Trophoblast cell (in vitro differentiated cells and primary cell): ENCODE results near the gene GRAMD2A.

Source experiments
- DNase-seq, 2 donors: peaks; one replicate each; pipeline ENCODE4 v3.0.0-alpha.2; 2016
- H2AFZ ChIP-seq: 2 replicates; pipeline ENCODE4 v1.6.1; 2013; ENCODE audit warnings: low read length, moderate library complexity, mild to moderate bottlenecking; ENCODE audit not compliant: insufficient read depth, poor library complexity
- H2AK5ac ChIP-seq: 2 replicates; pipeline ENCODE4 v1.6.1; 2013; ENCODE audit warnings: mild to moderate bottlenecking, low read length
- H2BK120ac ChIP-seq: 2 replicates; pipeline ENCODE4 v1.6.1; 2013; ENCODE audit warnings: low read length, mild to moderate bottlenecking, moderate library complexity; ENCODE audit not compliant: insufficient read depth, poor library complexity
- H2BK12ac ChIP-seq: 2 replicates; pipeline ENCODE4 v1.6.1; 2013; ENCODE audit warnings: mild to moderate bottlenecking, low read length, moderate library complexity
- H2BK5ac ChIP-seq: 2 replicates; pipeline ENCODE4 v1.6.1; 2013; ENCODE audit warnings: low read length, low read depth, moderate library complexity, mild to moderate bottlenecking; ENCODE audit not compliant: poor library complexity
- H3K14ac ChIP-seq: 2 replicates; pipeline ENCODE4 v1.6.1; 2013; ENCODE audit warnings: mild to moderate bottlenecking, low read length
- H3K18ac ChIP-seq: 2 replicates; pipeline ENCODE4 v1.6.1; 2013; ENCODE audit warnings: mild to moderate bottlenecking, low read length
- H3K23ac ChIP-seq: 2 replicates; pipeline ENCODE4 v1.6.1; 2013; ENCODE audit warnings: low read length
- H3K27ac ChIP-seq: 2 replicates; pipeline ENCODE4 v1.5.1; 2013; ENCODE audit warnings: low read depth, mild to moderate bottlenecking, inconsistent platforms, low read length, moderate library complexity
- H3K27me3 ChIP-seq: 2 replicates; pipeline ENCODE4 v1.6.1; 2013; ENCODE audit warnings: inconsistent platforms, mild to moderate bottlenecking, low read length, moderate library complexity; ENCODE audit not compliant: insufficient read depth
- H3K36me3 ChIP-seq, 2 experiments: 1 replicate in 1 of 2; 2 replicates in 1 of 2; pipeline ENCODE4 v1.6.1; 2013; ENCODE audit warnings: low read length in 2 of 2, mild to moderate bottlenecking in 2 of 2, moderate library complexity in 1 of 2; ENCODE audit not compliant: insufficient read depth in 2 of 2, control insufficient read depth in 1 of 2
- H3K4ac ChIP-seq: 2 replicates; pipeline ENCODE4 v1.6.1; 2013; ENCODE audit warnings: low read depth, mild to moderate bottlenecking, low read length, moderate library complexity
- H3K4me1 ChIP-seq, 2 experiments: 1 replicate in 1 of 2; 2 replicates in 1 of 2; pipeline ENCODE4 v1.6.1; 2013; ENCODE audit warnings: low read length in 2 of 2, mild to moderate bottlenecking in 2 of 2, moderate library complexity in 1 of 2; ENCODE audit not compliant: insufficient read depth in 2 of 2, control insufficient read depth in 1 of 2
- H3K4me2 ChIP-seq: 2 replicates; pipeline ENCODE4 v1.6.1; 2013; ENCODE audit warnings: inconsistent platforms, mild to moderate bottlenecking, low read length, moderate library complexity
- H3K4me3 ChIP-seq: 2 replicates; pipeline ENCODE4 v1.5.1; 2013; ENCODE audit warnings: mild to moderate bottlenecking, low read depth, low read length, inconsistent platforms
- H3K79me1 ChIP-seq: one replicate; pipeline ENCODE4 v1.6.1; 2013; ENCODE audit warnings: low read length
- H3K79me2 ChIP-seq: 2 replicates; pipeline ENCODE4 v1.6.1; 2013; ENCODE audit warnings: low read length, mild to moderate bottlenecking; ENCODE audit not compliant: control insufficient read depth, insufficient read depth, poor library complexity
- H3K9ac ChIP-seq: 2 replicates; pipeline ENCODE4 v1.6.1; 2013; ENCODE audit warnings: mild to moderate bottlenecking, low read length
- H3K9me3 ChIP-seq: 2 replicates; pipeline ENCODE4 v1.6.1; 2013; ENCODE audit warnings: low read depth, mild to moderate bottlenecking, control low read depth, inconsistent platforms, low read length; ENCODE audit not compliant: insufficient read depth
- H4K12ac ChIP-seq: 2 replicates; pipeline ENCODE4 v1.6.1; 2013; ENCODE audit warnings: low read depth, mild to moderate bottlenecking, low read length, moderate library complexity
- H4K8ac ChIP-seq: 2 replicates; pipeline ENCODE4 v1.6.1; 2013; ENCODE audit warnings: low read depth, mild to moderate bottlenecking, low read length, moderate library complexity
- H4K91ac ChIP-seq: one replicate; pipeline ENCODE4 v1.6.1; 2013; ENCODE audit warnings: low read depth, mild to moderate bottlenecking, low read length, moderate library complexity
- WGBS: extraction: QIAGEN DNeasy Blood & Tissue Kit; methylation state at CpG from one replicate; pipeline ENCODE4 v1.1.7; 2013; ENCODE audit warnings: missing lambda C conversion rate; ENCODE audit not compliant: insufficient read length, insufficient coverage; ENCODE audit errors: extremely low coverage; 5-methylcytosine and 5-hydroxymethylcytosine counted together

The GRAMD2A gene

GRCh38 chr15:72205273-72205672, 7.7 kb upstream of the GRAMD2A start:
- Histone ChIP-seq H3K4me3 (no peak overlapping the region), H3K4ac (no peak overlapping the region), H4K8ac (no peak overlapping the region), H3K23ac (no peak overlapping the region), H4K91ac (no peak overlapping the region), H3K18ac (no peak overlapping the region), H4K12ac (no peak overlapping the region), H3K9me3 (peaks cover 2% of the 10 kb centered on the region), H3K9ac (no peak overlapping the region), H2BK12ac (no peak overlapping the region), H2AFZ (no peak overlapping the region), H3K4me2 (no peak overlapping the region), H3K27ac (no peak overlapping the region), H2BK5ac (no peak overlapping the region), H3K79me2 (no peaks in the 10 kb centered on the region), H3K79me1 (no peaks in the 10 kb centered on the region), H3K36me3 (peaks cover 82 to 93% of the 10 kb centered on the region in 2 experiments), H3K14ac (no peak overlapping the region), H3K27me3 (no peaks in the 10 kb centered on the region), H2BK120ac (no peak overlapping the region), H2AK5ac (no peak overlapping the region), H3K4me1 (no peaks in the 10 kb centered on the region)
- WGBS = no CpG with 5 or more reads among the region's 2 CpGs
- no peak for DNase-seq

GRCh38 chr15:72203507-72203837, 5.9 kb upstream of the GRAMD2A start:
- no peak overlapping the region for H3K18ac ChIP-seq
- no peak for DNase-seq
- H3K79me1 ChIP-seq = no peaks in the 10 kb centered on the region
- H3K27me3 ChIP-seq = no peaks in the 10 kb centered on the region
- H3K36me3 ChIP-seq = peaks cover 87 to 94% of the 10 kb centered on the region in 2 experiments
- no peak overlapping the region for H3K4me3 ChIP-seq
- no peaks in the 10 kb centered on the region for H3K4me1 ChIP-seq
- no peaks in the 10 kb centered on the region for H3K9me3 ChIP-seq
- no peak overlapping the region for H2AFZ ChIP-seq
- H3K27ac ChIP-seq = no peak overlapping the region
- H4K91ac ChIP-seq = no peak overlapping the region
- no peaks in the 10 kb centered on the region for H3K79me2 ChIP-seq
- no peak overlapping the region for H3K4ac ChIP-seq
- H2BK12ac ChIP-seq = no peak overlapping the region
- H2AK5ac ChIP-seq = no peak overlapping the region
- no CpG with 5 or more reads among the region's 5 CpGs for WGBS
- H2BK5ac ChIP-seq = no peak overlapping the region
- no peak overlapping the region for H3K9ac ChIP-seq
- H2BK120ac ChIP-seq = no peak overlapping the region
- no peak overlapping the region for H4K8ac ChIP-seq
- no peak overlapping the region for H3K14ac ChIP-seq
- H3K23ac ChIP-seq = no peak overlapping the region
- H3K4me2 ChIP-seq = no peak overlapping the region
- H4K12ac ChIP-seq = no peak overlapping the region

- no peak overlapping the region for H2AK5ac ChIP-seq
- H3K9me3 ChIP-seq = peaks cover 2% of the 10 kb centered on the region
- H3K4me3 ChIP-seq = no peak overlapping the region
- H3K79me2 ChIP-seq = no peaks in the 10 kb centered on the region
- peaks cover 0 to under 1% of the 10 kb centered on the region in 2 experiments for H3K4me1 ChIP-seq
- H3K79me1 ChIP-seq = no peaks in the 10 kb centered on the region
- no peak overlapping the region for H2BK5ac ChIP-seq
- no peak overlapping the region for H3K27ac ChIP-seq
- no CpG with 5 or more reads among the region's 8 CpGs for WGBS
- H3K4me2 ChIP-seq = no peak overlapping the region
- no peak overlapping the region for H4K12ac ChIP-seq
- no peak overlapping the region for H3K23ac ChIP-seq
- DNase-seq = no peak
- H3K4ac ChIP-seq = no peak overlapping the region
- no peak overlapping the region for H2BK12ac ChIP-seq
- no peak overlapping the region for H3K18ac ChIP-seq
- no peaks in the 10 kb centered on the region for H3K27me3 ChIP-seq
- peaks cover 84 to 94% of the 10 kb centered on the region in 2 experiments for H3K36me3 ChIP-seq
- H4K8ac ChIP-seq = no peak overlapping the region
- no peak overlapping the region for H3K14ac ChIP-seq
- H2AFZ ChIP-seq = no peak overlapping the region
- H4K91ac ChIP-seq = no peak overlapping the region
- no peak overlapping the region for H3K9ac ChIP-seq
- no peak overlapping the region for H2BK120ac ChIP-seq
Observed at GRCh38 chr15:72202801-72203506, 5.4 kb upstream of the GRAMD2A start.

- Histone ChIP-seq H2AFZ (no peak overlapping the region), H3K79me1 (peaks cover 1% of the 10 kb centered on the region), H3K36me3 (peaks cover 78 to 87% of the 10 kb centered on the region in 2 experiments), H2BK12ac (no peak overlapping the region), H4K8ac (no peak overlapping the region), H3K4me3 (no peak overlapping the region), H3K9ac (no peak overlapping the region), H3K14ac (no peak overlapping the region), H3K9me3 (peaks cover 2% of the 10 kb centered on the region), H3K4ac (no peak overlapping the region), H3K79me2 (peaks cover 2% of the 10 kb centered on the region), H2BK5ac (no peak overlapping the region), H2BK120ac (no peak overlapping the region), H3K18ac (peak overlapping the region; percentile 7), H3K23ac (no peak overlapping the region), H3K4me1 (peaks cover 0 to 2% of the 10 kb centered on the region in 2 experiments), H3K27me3 (no peaks in the 10 kb centered on the region), H4K12ac (no peak overlapping the region), H3K27ac (no peak overlapping the region), H3K4me2 (no peak overlapping the region), H4K91ac (no peak overlapping the region), H2AK5ac (no peak overlapping the region)
- WGBS = no CpG with 5 or more reads among the region's 13 CpGs
- no peak for DNase-seq
Observed at GRCh38 chr15:72202302-72202701, 4.7 kb upstream of the GRAMD2A start.
